Astrocyte (in vitro differentiated cells and primary cell): Measurements from ENCODE around the gene VPS50.

Experiments
- CTCF ChIP-seq: IDR thresholded peaks from 2 replicates; pipeline ENCODE4 v1.5.1; 2011; ENCODE audit warnings: low read depth, mild to moderate bottlenecking, inconsistent platforms, low read length, moderate library complexity; ENCODE audit not compliant: insufficient read depth
- EZH2 ChIP-seq: IDR thresholded peaks from 2 replicates; pipeline ENCODE4 v1.6.1; 2012; ENCODE audit warnings: mild to moderate bottlenecking, low read length, inconsistent platforms; ENCODE audit not compliant: insufficient read depth

- no peak for TF ChIP-seq CTCF
- TF ChIP-seq EZH2: no peak
These were observed 66.5 kb downstream of the VPS50 start for GRCh38 chr7:93298671-93299070.
